Left ventricle myocardium inferior (tissue), 1 donor: ENCODE results near the gene DCP2. TPM values are rescaled to one million over a fixed set of nuclear protein-coding genes. Genes with fewer than 3 reads are reported as not detected.

Experiments used
- DNase-seq: peaks from one replicate; pipeline ENCODE4 v3.0.0-alpha.2; 2020
- H3K27ac ChIP-seq: fragments of 200-600 bp; replicated peaks from 2 replicates; pipeline ENCODE4 v1.8.0; 2021
- H3K27me3 ChIP-seq: fragments of 200-600 bp; 2 replicates; pipeline ENCODE4 v1.8.0; 2021; ENCODE audit warnings: low read depth
- H3K36me3 ChIP-seq: fragments of 200-600 bp; 2 replicates; pipeline ENCODE4 v1.8.0; 2021
- H3K4me1 ChIP-seq: fragments of 200-600 bp; 2 replicates; pipeline ENCODE4 v1.8.0; 2021
- H3K4me3 ChIP-seq: fragments of 200-600 bp; 2 replicates; pipeline ENCODE4 v1.8.0; 2021; ENCODE audit warnings: mild to moderate bottlenecking, moderate library complexity
- H3K9me3 ChIP-seq: fragments of 200-600 bp; replicated peaks from 2 replicates; pipeline ENCODE4 v1.8.0; 2021
- intact Hi-C: fragments of 100-400 bp; cut with micrococcal nuclease; formaldehyde crosslinking; loops from one replicate; pipeline ENCODE4 v1.11.0; 2022
- long read RNA-seq: library from polyadenylated mRNA; unstranded; transcript quantifications from one replicate; pipeline ENCODE4 v2.0.0, GENCODE V29; 2021
- total RNA-seq: library from RNA; stranded (reverse); fragmentation: NEBNext Ultra II Directional; extraction: Animal tissue kit (Norgen Biotek cat#: 25700); gene quantifications from one replicate; pipeline ENCODE4 v1.2.1, GENCODE V29; 2021
- TF ChIP-seq, protein P1 (sequence below): fragments of 200-600 bp; IDR thresholded peaks from 2 replicates; pipeline ENCODE4 v1.8.0; 2021; ENCODE audit warnings: antibody characterized with exemption, mild to moderate bottlenecking, borderline replicate concordance
- donor health status: DM: no; HTN: yes; CAD: no; lungs with severe emphysema.

The DCP2 gene
- total RNA-seq, result 19.2 TPM
- long read RNA-seq, full-length matches to known transcripts, result 6 of 7 reads
- long read RNA-seq, partial matches to known transcripts, result 0 of 7 reads
- long read RNA-seq, other reads (novel, unspliced or antisense), result 1 of 7 reads

DNA sequence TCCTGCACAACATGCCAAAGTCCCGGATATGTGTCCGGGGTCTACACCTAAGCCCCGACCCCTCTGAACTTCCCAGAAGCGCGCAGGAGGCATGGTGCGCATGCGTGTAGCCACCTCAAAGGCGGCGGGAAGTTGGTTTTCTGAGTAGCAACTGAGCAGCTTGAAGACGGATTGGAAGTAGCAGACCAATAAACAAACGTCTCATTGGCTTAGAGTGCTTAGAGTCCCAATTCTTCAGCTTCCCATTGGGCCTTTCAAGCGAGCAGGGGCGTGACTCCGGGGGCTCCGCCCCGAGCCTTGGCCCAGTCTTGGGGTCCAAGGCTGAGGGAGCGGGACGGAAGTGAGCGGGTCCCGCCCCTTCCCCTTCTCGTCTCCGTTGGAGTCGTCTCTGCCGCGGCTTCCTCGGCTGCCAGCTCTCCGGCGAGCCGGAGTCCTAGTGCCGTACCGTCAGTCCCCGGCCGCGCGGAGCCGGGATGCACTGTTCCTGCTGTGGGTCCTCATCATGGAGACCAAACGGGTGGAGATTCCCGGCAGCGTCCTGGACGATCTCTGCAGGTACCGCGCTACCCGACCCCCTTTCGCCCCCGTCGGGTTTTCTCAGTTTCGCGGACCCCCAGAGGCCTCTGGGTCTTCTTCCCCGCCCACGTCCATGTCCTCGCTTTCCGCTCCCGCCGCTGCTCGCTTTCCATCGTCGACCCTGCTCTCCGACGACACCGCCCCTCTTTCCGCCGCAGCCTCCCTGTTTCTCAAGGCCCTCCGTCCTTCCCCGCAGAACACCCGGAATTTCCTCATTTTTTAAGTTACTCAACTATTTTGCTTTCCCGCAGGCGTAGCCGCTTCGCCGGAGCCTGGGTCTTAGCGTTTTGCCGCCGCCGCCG lies at the start of gene DCP2:
Gene DCP2 (plus strand): TSS at position 367 of the 878 bp plus-strand sequence. CDS start 136 bp downstream, at position 503.
- Histone ChIP-seq H3K27me3 (no peaks in the 10 kb centered on the region), H3K27ac (peak within 1 kb of the TSS; percentile 95), H3K4me1 (peaks cover 56% of the 10 kb centered on the region), H3K4me3 (peak within 1 kb of the TSS; percentile 92), H3K9me3 (no peaks in the 10 kb centered on the region), H3K36me3 (no peaks in the 10 kb centered on the region)
- intact Hi-C loops, result loop anchor here (10.0 kb wide), 1 partner anchor 112 kb away; the partner anchor contains the start of gene SRP19
- peak; percentile 94 for DNase-seq
- TF ChIP-seq, protein P1, sequence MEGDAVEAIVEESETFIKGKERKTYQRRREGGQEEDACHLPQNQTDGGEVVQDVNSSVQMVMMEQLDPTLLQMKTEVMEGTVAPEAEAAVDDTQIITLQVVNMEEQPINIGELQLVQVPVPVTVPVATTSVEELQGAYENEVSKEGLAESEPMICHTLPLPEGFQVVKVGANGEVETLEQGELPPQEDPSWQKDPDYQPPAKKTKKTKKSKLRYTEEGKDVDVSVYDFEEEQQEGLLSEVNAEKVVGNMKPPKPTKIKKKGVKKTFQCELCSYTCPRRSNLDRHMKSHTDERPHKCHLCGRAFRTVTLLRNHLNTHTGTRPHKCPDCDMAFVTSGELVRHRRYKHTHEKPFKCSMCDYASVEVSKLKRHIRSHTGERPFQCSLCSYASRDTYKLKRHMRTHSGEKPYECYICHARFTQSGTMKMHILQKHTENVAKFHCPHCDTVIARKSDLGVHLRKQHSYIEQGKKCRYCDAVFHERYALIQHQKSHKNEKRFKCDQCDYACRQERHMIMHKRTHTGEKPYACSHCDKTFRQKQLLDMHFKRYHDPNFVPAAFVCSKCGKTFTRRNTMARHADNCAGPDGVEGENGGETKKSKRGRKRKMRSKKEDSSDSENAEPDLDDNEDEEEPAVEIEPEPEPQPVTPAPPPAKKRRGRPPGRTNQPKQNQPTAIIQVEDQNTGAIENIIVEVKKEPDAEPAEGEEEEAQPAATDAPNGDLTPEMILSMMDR, result no peak

- intact Hi-C loops, result no loop called here
- Histone ChIP-seq H3K4me1 (peaks cover 13% of the 10 kb centered on the region), H3K27me3 (no peaks in the 10 kb centered on the region), H3K4me3 (no peak overlapping the region), H3K9me3 (no peaks in the 10 kb centered on the region), H3K36me3 (no peaks in the 10 kb centered on the region), H3K27ac (no peak overlapping the region)
- TF ChIP-seq, protein P1, result no peak
- DNase-seq, result no peak
Measured at GRCh38 chr5:112929336-112930081, 47.1 kb upstream of the DCP2 start.

- Histone ChIP-seq H3K4me1 (peaks cover 13% of the 10 kb centered on the region), H3K27me3 (no peaks in the 10 kb centered on the region), H3K9me3 (no peaks in the 10 kb centered on the region), H3K27ac (no peak overlapping the region), H3K36me3 (no peaks in the 10 kb centered on the region), H3K4me3 (no peak overlapping the region)
- intact Hi-C loops, result no loop called here
- no peak for DNase-seq
- TF ChIP-seq, protein P1, result no peak
Measured at GRCh38 chr5:112930082-112930344, 46.6 kb upstream of the DCP2 start.

GRCh38 chr5:112931473-112931872 lies 45.1 kb upstream of the DCP2 start:
- no peaks in the 10 kb centered on the region for H3K36me3 ChIP-seq
- H3K27ac ChIP-seq, result no peak overlapping the region
- no peaks in the 10 kb centered on the region for H3K27me3 ChIP-seq
- intact Hi-C loops, result no loop called here
- no peak overlapping the region for H3K4me3 ChIP-seq
- TF ChIP-seq, protein P1, result no peak
- peaks cover 13% of the 10 kb centered on the region for H3K4me1 ChIP-seq
- no peak for DNase-seq
- H3K9me3 ChIP-seq, result no peaks in the 10 kb centered on the region

- Histone ChIP-seq H3K9me3 (no peaks in the 10 kb centered on the region), H3K4me3 (no peak overlapping the region), H3K27me3 (no peaks in the 10 kb centered on the region), H3K36me3 (no peaks in the 10 kb centered on the region), H3K27ac (no peak overlapping the region), H3K4me1 (peaks cover 13% of the 10 kb centered on the region)
- intact Hi-C loops, result no loop called here
- TF ChIP-seq, protein P1, result no peak
- no peak for DNase-seq
Measured at GRCh38 chr5:112933105-112933504, 43.5 kb upstream of the DCP2 start.
